AG10803 (cell line): Measurements from ENCODE around the gene KCNMA1.

Experiments
- DNase-seq: peaks from one replicate; pipeline ENCODE4 v3.0.0; 2010; ENCODE audit warnings: low read depth
- H3K4me3 ChIP-seq: 2 replicates; pipeline ENCODE4 v1.5.1; 2011; ENCODE audit warnings: mild to moderate bottlenecking, low read length, control low read depth
- TF ChIP-seq, protein P1 (sequence below): conservative IDR thresholded peaks from 2 replicates; pipeline ENCODE4 v1.5.1; 2011; ENCODE audit warnings: mild to moderate bottlenecking, low read length, control low read depth, inconsistent platforms

KCNMA1 gene

DNA sequence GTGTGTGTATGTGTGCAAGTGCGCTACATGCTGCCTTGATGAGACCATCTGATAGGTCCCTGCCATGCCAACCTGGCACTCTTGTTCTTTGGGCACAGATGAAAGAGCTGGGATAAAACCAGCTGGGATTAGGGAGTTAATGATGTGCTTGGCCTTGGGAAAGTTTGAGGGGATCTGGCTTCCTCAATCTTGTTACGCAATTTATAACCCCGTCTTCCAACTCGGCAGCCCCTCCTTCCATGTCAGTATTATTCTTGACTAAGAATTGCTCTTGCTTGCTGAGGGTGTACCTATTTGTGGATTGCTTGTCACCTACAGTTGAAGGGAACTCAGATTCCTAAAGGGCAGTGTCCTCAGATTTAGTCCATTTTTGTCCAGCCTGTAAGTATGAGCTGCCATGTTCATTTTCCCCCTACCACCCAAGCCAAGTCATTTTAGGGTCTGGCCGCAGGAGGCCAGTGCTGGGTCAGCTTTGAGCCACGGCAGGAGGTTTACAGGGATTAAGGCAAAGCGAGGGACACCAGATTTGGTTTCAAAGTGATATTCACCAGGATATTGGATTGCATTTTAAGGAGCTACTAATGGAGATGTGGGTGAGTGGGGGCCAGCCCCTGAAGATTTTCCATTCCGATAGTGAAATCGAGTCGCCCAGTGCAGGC, 34.1 kb upstream of the KCNMA1 start:
- H3K4me3 ChIP-seq: no peak overlapping the region
- TF ChIP-seq, protein P1, sequence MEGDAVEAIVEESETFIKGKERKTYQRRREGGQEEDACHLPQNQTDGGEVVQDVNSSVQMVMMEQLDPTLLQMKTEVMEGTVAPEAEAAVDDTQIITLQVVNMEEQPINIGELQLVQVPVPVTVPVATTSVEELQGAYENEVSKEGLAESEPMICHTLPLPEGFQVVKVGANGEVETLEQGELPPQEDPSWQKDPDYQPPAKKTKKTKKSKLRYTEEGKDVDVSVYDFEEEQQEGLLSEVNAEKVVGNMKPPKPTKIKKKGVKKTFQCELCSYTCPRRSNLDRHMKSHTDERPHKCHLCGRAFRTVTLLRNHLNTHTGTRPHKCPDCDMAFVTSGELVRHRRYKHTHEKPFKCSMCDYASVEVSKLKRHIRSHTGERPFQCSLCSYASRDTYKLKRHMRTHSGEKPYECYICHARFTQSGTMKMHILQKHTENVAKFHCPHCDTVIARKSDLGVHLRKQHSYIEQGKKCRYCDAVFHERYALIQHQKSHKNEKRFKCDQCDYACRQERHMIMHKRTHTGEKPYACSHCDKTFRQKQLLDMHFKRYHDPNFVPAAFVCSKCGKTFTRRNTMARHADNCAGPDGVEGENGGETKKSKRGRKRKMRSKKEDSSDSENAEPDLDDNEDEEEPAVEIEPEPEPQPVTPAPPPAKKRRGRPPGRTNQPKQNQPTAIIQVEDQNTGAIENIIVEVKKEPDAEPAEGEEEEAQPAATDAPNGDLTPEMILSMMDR: no peak

GRCh38 chr10:77670817-77671443, 33.3 kb upstream of the KCNMA1 start:
- no peak for DNase-seq
- TF ChIP-seq, protein P1: no peak
- H3K4me3 ChIP-seq: no peak overlapping the region

More for the DNA sequence above, 34.1 kb upstream of the KCNMA1 start:
- DNase-seq: no peak

DNA sequence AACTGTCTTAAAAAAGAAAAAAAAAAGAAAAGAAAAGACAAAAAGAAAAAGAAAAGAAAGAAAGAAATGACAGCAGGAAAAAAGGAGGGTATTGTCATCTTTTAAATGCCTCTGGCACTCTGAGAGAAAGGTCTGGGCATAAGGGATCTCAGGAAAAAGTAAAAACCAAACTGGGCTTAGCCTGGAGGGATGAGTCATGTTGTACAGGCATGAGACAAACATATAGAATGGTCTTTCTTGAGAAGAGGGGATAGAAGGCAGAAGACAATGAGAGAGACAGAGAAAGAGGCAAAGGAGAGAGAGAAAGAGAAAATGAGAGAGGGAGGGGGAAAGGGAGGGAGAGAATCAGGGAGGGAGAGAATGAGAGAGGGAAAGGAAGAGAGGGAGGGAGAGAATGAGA, 32.3 kb upstream of the KCNMA1 start:
- DNase-seq: no peak
- TF ChIP-seq, protein P1: no peak
- no peak overlapping the region for H3K4me3 ChIP-seq

DNA sequence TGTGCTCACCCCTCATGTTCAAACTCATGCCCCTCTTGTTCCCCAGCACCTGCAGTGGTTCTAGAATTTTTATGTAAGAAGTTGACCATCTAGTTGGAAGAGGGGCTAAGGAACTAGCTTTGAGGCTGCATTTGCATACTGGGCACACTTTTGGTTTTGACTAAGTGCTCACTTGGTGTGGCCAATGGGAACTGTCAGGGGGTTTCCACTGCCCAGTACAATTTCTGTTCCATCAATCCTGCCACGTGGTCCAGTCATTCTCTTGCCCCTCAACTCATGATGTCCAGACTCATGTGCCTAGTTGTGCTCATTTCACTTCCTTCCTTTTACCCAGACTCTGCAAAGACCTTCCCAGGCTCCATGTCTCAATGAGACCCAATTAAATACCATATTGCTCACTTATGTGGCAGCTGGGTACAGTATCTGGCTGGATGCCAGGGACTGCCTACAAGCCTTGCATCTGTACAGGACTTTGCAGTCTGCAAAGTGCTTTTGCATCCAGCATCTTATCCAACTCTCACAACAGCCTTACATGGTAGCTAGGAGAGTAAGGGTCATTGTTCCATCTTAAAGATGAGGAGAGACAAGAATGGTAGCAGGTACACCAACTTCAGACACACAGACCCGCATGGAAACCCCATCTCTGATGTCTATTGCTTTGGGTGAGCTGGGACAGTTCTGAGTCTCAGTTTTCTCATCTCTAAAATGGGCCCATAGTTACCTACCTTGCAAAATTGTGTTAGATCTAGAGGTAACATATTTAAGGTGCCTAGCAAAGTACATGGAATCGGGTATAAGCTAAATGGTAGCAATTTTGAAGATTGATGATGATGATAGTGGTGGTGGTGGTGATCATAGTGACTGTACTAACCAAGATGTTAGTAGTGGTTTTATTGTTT, 30.1 kb upstream of the KCNMA1 start:
- no peak overlapping the region for H3K4me3 ChIP-seq
- TF ChIP-seq, protein P1: no peak
- no peak for DNase-seq

- TF ChIP-seq, protein P1: no peak
- peak; percentile 17 for DNase-seq
- H3K4me3 ChIP-seq: no peak overlapping the region
Measured at GRCh38 chr10:77666821-77667220, 29.2 kb upstream of the KCNMA1 start.

DNA sequence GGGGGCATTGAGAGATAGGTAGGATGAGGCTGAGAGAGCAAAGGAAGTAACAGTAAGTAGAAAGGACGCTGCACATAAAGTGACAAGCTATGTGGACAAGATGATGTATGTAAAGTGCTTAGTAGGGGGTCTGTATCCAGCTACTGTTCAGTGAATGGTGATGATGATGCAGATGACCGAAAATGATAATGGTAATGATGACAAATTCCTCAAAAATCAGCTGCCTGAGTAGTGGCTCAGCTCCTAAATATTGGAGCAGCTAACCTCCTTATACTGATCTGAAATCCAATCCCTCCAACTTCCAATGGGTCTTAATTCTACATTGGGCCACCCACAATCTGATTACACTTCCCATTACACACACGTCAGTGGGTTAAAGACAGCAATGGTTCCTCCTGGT, 27.1 kb upstream of the KCNMA1 start:
- no peak for DNase-seq
- no peak overlapping the region for H3K4me3 ChIP-seq
- TF ChIP-seq, protein P1: no peak
